ENCODE measurements around the gene SYT11. TPM values are rescaled to one million over a fixed set of nuclear protein-coding genes. Genes with fewer than 3 reads are reported as not detected.

Gene SYT11
- total RNA-seq, 8 experiments from 2014 or later, result 1.3 to 260 (median 174) TPM

DNA sequence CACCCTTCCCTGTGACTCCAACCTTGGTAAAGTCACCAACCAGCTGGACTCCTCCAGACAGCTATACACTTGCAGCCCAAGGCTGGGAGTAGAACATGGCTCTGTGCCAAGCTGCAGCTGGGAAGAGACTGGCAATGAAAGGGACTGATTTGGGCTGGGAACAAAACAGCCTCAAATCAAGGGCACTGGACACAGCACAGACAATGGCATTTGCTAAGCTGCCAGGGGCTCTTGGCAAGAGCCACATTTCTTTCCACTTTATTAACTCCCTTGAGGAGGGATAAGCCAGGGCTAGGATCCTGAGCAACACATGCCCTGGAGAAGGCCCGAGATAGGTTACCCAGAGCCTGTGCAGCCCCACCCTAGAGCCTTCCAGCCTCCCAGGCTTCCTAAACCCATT lies 12.0 kb downstream of the SYT11 start:
- in situ Hi-C loops (cut with MboI; ENCODE audit: low pct_unique_long_range_greater_than_20kb in 2 of 9, low sequenced_read_pairs in 9 of 9, unreplicated experiment in 9 of 9), result no loop called here
- H3K4me1 ChIP-seq (replicated peaks in 1 of 2), result peaks cover 34 to 53% of the 10 kb centered on the region in 2 donors
- WGBS, 10 experiments, result 60 to 100% (median 94%) methylated on average over 1 of the region's 1 CpG; no CpG with 5 or more reads in 6 of the 10 experiments
- no peak overlapping the region for H3K27ac ChIP-seq
- no peak overlapping the region for H3K4me3 ChIP-seq
- peak; percentile 59 to 86 (median 83) for ATAC-seq (replicated peaks in 6 of 8)

GRCh38 chr1:155872527-155872926 lies 13.2 kb downstream of the SYT11 start:
- peaks cover 34 to 46% of the 10 kb centered on the region in 2 donors for H3K4me1 ChIP-seq (replicated peaks in 1 of 2)
- 66 to 100% (median 83%) methylated on average over 1 to 5 of the region's 5 CpGs; no CpG with 5 or more reads in 2 of the 10 experiments for WGBS, 10 experiments
- H3K27ac ChIP-seq, result no peak overlapping the region

GRCh38 chr1:155873860-155874259 lies 14.5 kb downstream of the SYT11 start:
- in situ Hi-C loops (cut with MboI; ENCODE audit: low pct_unique_long_range_greater_than_20kb in 2 of 9, low sequenced_read_pairs in 9 of 9, unreplicated experiment in 9 of 9), result no loop called here
- 50 to 100% (median 89%) methylated on average over 1 to 9 of the region's 9 CpGs; no CpG with 5 or more reads in 1 of the 10 experiments for WGBS, 10 experiments
- H3K4me1 ChIP-seq (replicated peaks in 1 of 2), result peaks cover 30 to 35% of the 10 kb centered on the region in 2 donors
- ATAC-seq (replicated peaks in 6 of 8), result peak in 3 of 8 experiments; percentile 3 to 65 (median 52)
- no peak overlapping the region for H3K4me3 ChIP-seq
- no peak overlapping the region for H3K27ac ChIP-seq

More at GRCh38 chr1:155872527-155872926, 13.2 kb downstream of the SYT11 start:
- H3K4me3 ChIP-seq, result no peak overlapping the region
- in situ Hi-C loops (cut with MboI; ENCODE audit: low pct_unique_long_range_greater_than_20kb in 2 of 9, low sequenced_read_pairs in 9 of 9, unreplicated experiment in 9 of 9), result no loop called here
- ATAC-seq (replicated peaks in 6 of 8), result no peak

DNA sequence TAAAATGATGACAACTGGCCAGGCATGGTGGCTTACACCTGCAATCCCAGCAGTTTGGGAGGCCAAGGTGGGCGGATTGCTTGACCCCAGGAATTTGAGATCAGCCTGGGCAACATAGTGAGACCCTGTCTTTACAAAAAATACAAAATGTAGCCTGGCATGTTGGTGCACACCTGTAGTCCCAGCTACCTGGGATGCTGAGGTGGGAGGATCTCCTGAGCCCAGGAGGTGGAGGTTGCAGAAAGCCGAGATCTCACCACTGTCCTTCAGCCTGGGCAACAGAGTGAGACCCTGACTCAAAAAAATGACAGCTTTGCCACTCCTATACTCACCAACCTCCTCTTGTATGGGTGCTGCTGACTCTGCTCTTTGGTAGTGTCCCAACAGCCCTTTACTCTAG lies 18.6 kb downstream of the SYT11 start:
- Histone ChIP-seq H3K27ac (no peak overlapping the region), H3K4me3 (no peak overlapping the region), H3K4me1 (replicated peaks in 1 of 2) (no peaks in the 10 kb centered on the region)
- 67 to 100% (median 100%) methylated on average over 1 to 2 of the region's 2 CpGs; no CpG with 5 or more reads in 4 of the 10 experiments for WGBS, 10 experiments
- in situ Hi-C loops (cut with MboI; ENCODE audit: low pct_unique_long_range_greater_than_20kb in 2 of 9, low sequenced_read_pairs in 9 of 9, unreplicated experiment in 9 of 9), result no loop called here
- ATAC-seq (replicated peaks in 6 of 8), result no peak

GRCh38 chr1:155880251-155880650 lies 20.9 kb downstream of the SYT11 start:
- Histone ChIP-seq H3K4me3 (no peak overlapping the region), H3K27ac (no peak overlapping the region), H3K4me1 (replicated peaks in 1 of 2) (no peaks in the 10 kb centered on the region)
- in situ Hi-C loops (cut with MboI; ENCODE audit: low pct_unique_long_range_greater_than_20kb in 2 of 9, low sequenced_read_pairs in 9 of 9, unreplicated experiment in 9 of 9), result no loop called here
- no peak for ATAC-seq (replicated peaks in 6 of 8)
- 86 to 100% (median 94%) methylated on average over 2 of the region's 2 CpGs; no CpG with 5 or more reads in 5 of the 10 experiments for WGBS, 10 experiments

DNA sequence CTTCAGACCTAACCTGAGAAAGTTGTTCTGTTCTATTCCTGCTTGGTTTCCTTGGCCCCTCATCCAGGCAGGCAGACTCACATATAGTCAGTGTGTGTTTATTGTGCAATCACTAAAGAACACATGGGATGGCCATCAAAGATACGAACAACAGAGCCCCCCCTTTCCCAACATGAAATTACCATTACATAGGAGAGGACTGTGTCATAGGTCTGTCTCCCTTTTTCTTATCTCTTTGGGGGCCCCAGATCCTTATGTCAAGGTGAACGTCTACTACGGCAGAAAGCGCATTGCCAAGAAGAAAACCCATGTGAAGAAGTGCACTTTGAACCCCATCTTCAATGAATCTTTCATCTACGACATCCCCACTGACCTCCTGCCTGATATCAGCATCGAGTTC lies 21.6 kb downstream of the SYT11 start:
- H3K4me3 ChIP-seq, result no peak overlapping the region
- no peak overlapping the region for H3K27ac ChIP-seq
- WGBS, 10 experiments, result 76 to 100% (median 98%) methylated on average over 1 to 6 of the region's 6 CpGs
- no peaks in the 10 kb centered on the region for H3K4me1 ChIP-seq (replicated peaks in 1 of 2)
- in situ Hi-C loops (cut with MboI; ENCODE audit: low pct_unique_long_range_greater_than_20kb in 2 of 9, low sequenced_read_pairs in 9 of 9, unreplicated experiment in 9 of 9), result no loop called here
- ATAC-seq (replicated peaks in 6 of 8), result no peak

DNA sequence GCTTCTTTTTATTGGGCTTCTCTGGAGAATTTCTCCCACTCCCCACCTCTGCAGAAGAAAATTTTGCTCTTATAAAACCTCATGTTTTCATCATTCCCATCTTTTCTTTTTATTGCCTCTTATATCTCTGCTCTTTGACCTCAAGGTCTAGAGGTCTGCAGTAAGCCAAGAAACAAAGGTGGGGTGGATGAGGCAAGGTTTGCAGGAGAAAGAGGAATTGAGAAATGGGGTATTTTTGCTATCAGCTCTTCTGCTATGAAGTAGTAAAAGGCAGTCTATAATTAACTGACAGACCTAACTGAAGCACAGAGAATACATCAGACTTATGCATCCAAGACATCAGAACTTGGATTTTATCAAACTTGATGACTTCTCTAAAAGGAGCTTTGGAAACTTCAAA lies 22.9 kb downstream of the SYT11 start:
- Histone ChIP-seq H3K4me3 (no peak overlapping the region), H3K4me1 (replicated peaks in 1 of 2) (no peaks in the 10 kb centered on the region), H3K27ac (no peak overlapping the region)
- in situ Hi-C loops (cut with MboI; ENCODE audit: low pct_unique_long_range_greater_than_20kb in 2 of 9, low sequenced_read_pairs in 9 of 9, unreplicated experiment in 9 of 9), result no loop called here
- no peak for ATAC-seq (replicated peaks in 6 of 8)

DNA sequence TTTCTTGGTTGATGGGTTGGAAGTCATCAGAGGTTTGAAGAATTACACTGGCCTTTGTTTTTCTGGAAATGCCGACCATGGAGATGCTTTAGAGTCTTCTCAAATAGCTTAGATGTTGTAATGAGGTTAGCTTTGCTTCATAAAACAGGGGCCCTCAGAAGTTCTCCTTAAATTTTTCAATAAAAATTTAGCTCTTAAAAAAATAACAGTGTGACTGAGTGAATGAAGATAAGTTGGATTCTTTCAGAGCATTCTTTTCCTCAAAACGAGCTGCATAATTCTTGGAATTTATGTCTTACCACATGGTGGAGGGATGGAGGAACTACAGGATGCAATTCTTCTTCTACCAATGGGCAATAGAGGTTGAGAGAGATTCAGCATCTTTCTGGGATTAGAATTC lies 23.4 kb downstream of the SYT11 start:
- 36 to 100% (median 94%) methylated on average over 1 to 2 of the region's 2 CpGs; no CpG with 5 or more reads in 1 of the 10 experiments for WGBS, 10 experiments
- H3K27ac ChIP-seq, result no peak overlapping the region
- in situ Hi-C loops (cut with MboI; ENCODE audit: low pct_unique_long_range_greater_than_20kb in 2 of 9, low sequenced_read_pairs in 9 of 9, unreplicated experiment in 9 of 9), result no loop called here
- no peak for ATAC-seq (replicated peaks in 6 of 8)
- H3K4me3 ChIP-seq, result no peak overlapping the region
- H3K4me1 ChIP-seq (replicated peaks in 1 of 2), result no peaks in the 10 kb centered on the region

DNA sequence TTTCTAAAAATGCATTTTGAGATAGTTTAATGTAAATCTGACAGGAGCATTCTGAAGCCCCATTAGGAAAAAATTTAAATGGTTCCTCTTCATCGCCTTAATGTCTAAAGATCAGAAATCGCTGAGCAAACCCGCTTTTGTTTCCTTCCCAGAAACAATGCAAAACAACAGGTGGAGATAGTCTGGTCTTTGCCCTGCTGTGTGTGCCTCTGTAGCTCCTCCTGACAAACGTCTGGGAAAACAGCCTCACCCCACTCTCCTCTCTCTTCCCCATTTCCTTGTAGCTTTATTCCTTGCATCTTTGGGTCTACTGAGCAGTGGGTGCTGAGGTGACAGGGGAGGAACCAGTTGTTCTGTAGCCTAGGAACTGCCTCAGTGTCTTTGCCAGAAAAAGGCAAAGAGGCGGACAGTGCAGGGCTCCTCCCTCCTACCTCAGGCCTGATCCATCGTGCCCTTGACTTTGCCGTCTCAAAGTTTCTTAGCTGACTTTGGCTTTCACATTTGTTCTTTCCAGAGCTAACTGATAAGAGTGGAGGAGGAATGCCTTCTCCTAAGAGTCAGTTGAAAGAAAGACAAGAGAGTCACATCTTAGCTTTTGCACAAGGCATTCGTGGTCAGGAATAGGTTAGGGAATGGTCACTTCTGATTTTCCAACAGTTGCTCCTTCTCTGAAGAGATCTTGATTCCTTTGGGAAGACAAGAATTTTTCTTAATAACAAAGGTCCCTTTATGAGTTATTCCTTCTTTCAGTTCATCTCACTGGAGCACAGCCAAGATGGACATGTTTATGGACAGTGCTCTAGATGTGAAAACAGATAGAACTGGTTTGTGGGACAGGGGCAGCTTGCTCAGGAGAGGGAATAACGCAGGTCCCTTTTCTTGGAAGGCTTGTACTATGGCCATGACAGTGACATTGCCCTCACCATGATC lies 24.9 kb downstream of the SYT11 start:
- 73 to 100% (median 80%) methylated on average over 1 to 9 of the region's 9 CpGs; no CpG with 5 or more reads in 1 of the 10 experiments for WGBS, 10 experiments
- peak in 3 of 8 experiments; percentile 35 to 50 (median 36) for ATAC-seq (replicated peaks in 6 of 8)
- Histone ChIP-seq H3K4me1 (replicated peaks in 1 of 2) (no peaks in the 10 kb centered on the region), H3K4me3 (no peak overlapping the region), H3K27ac (no peak overlapping the region)
- in situ Hi-C loops (cut with MboI; ENCODE audit: low pct_unique_long_range_greater_than_20kb in 2 of 9, low sequenced_read_pairs in 9 of 9, unreplicated experiment in 9 of 9), result no loop called here

- Histone ChIP-seq H3K27ac (no peak overlapping the region), H3K4me3 (no peak overlapping the region), H3K4me1 (replicated peaks in 1 of 2) (no peaks in the 10 kb centered on the region)
- peak in 4 of 8 experiments; percentile 63 to 85 (median 68) for ATAC-seq (replicated peaks in 6 of 8)
- in situ Hi-C loops (cut with MboI; ENCODE audit: low pct_unique_long_range_greater_than_20kb in 2 of 9, low sequenced_read_pairs in 9 of 9, unreplicated experiment in 9 of 9), result no loop called here
Measured at GRCh38 chr1:155884982-155885381, 25.6 kb downstream of the SYT11 start.

GRCh38 chr1:155888481-155888880 lies 29.1 kb downstream of the SYT11 start:
- Histone ChIP-seq H3K27ac (no peak overlapping the region), H3K4me1 (replicated peaks in 1 of 2) (peaks cover 0 to 5% of the 10 kb centered on the region in 2 donors), H3K4me3 (no peak overlapping the region)
- in situ Hi-C loops (cut with MboI; ENCODE audit: low pct_unique_long_range_greater_than_20kb in 2 of 9, low sequenced_read_pairs in 9 of 9, unreplicated experiment in 9 of 9), result no loop called here
- 81 to 100% (median 93%) methylated on average over 2 to 5 of the region's 5 CpGs; no CpG with 5 or more reads in 3 of the 10 experiments for WGBS, 10 experiments
- no peak for ATAC-seq (replicated peaks in 6 of 8)

DNA sequence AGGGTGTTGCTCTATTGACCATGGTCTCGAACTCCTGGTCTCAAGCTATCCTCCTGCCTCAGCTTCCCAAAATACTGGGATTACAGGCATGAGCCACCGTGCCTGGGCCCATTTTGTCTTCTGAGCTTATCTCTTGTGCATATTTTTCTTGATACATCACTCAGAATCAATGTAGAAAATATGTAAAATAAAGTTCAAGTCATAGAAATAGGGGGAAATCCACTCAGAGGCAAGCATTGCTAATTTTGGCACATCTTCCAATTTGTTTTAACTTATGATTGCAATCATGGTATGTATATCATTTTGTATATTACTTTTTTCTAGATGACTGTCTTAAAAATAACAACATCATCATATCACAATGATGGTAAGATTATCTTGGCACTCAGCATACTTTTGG lies 30.2 kb downstream of the SYT11 start:
- no peak overlapping the region for H3K4me3 ChIP-seq
- no peak for ATAC-seq (replicated peaks in 6 of 8)
- no peak overlapping the region for H3K27ac ChIP-seq

GRCh38 chr1:155890251-155890650 lies 30.9 kb downstream of the SYT11 start:
- in situ Hi-C loops (cut with MboI; ENCODE audit: low pct_unique_long_range_greater_than_20kb in 2 of 9, low sequenced_read_pairs in 9 of 9, unreplicated experiment in 9 of 9), result no loop called here
- Histone ChIP-seq H3K27ac (no peak overlapping the region), H3K4me3 (no peak overlapping the region), H3K4me1 (replicated peaks in 1 of 2) (peaks cover 0 to 5% of the 10 kb centered on the region in 2 donors)
- ATAC-seq (replicated peaks in 6 of 8), result no peak
- 36 to 100% (median 76%) methylated on average over 1 to 3 of the region's 3 CpGs; no CpG with 5 or more reads in 1 of the 10 experiments for WGBS, 10 experiments

More for the DNA sequence above, 30.2 kb downstream of the SYT11 start:
- in situ Hi-C loops (cut with MboI; ENCODE audit: low pct_unique_long_range_greater_than_20kb in 2 of 9, low sequenced_read_pairs in 9 of 9, unreplicated experiment in 9 of 9), result no loop called here
- 46 to 100% (median 89%) methylated on average over 1 to 2 of the region's 2 CpGs for WGBS, 10 experiments
- H3K4me1 ChIP-seq (replicated peaks in 1 of 2), result peaks cover 0 to 5% of the 10 kb centered on the region in 2 donors

Data from motor neuron (in vitro differentiated cells).